Nephron progenitor cell (in vitro differentiated cells): ENCODE results near the gene VTI1A.
A peak's percentile ranks its signal among the peaks of the same experiment; 100 is the strongest.

Experiments used
- DNase-seq: peaks from one replicate; pipeline ENCODE4 v3.0.0; 2021
- H3K27ac Mint-ChIP-seq: 2 replicates; pipeline ENCODE4 v1.8.0; 2021; ENCODE audit warnings: mild to moderate bottlenecking, moderate library complexity, mixed read lengths
- H3K27me3 Mint-ChIP-seq: 2 replicates; pipeline ENCODE4 v1.8.0; 2021; ENCODE audit warnings: mild to moderate bottlenecking, low read depth, mixed read lengths; ENCODE audit not compliant: poor library complexity
- H3K36me3 Mint-ChIP-seq: 2 replicates; pipeline ENCODE4 v1.8.0; 2021; ENCODE audit warnings: low read depth, mixed read lengths
- H3K4me1 Mint-ChIP-seq: 2 replicates; pipeline ENCODE4 v1.8.0; 2021; ENCODE audit warnings: mixed read lengths
- H3K4me3 Mint-ChIP-seq: 2 replicates; pipeline ENCODE4 v1.8.0; 2021; ENCODE audit warnings: mild to moderate bottlenecking, moderate library complexity, mixed read lengths
- H3K9me3 Mint-ChIP-seq: 2 replicates; pipeline ENCODE4 v1.8.0; 2021; ENCODE audit warnings: mild to moderate bottlenecking, moderate library complexity, mixed read lengths
- CTCF ChIP-seq: fragments of 200-600 bp; sonication (generic); IDR thresholded peaks from 2 replicates; pipeline ENCODE4 v1.5.0; 2021; ENCODE audit warnings: antibody characterized with exemption

Gene VTI1A

DNA sequence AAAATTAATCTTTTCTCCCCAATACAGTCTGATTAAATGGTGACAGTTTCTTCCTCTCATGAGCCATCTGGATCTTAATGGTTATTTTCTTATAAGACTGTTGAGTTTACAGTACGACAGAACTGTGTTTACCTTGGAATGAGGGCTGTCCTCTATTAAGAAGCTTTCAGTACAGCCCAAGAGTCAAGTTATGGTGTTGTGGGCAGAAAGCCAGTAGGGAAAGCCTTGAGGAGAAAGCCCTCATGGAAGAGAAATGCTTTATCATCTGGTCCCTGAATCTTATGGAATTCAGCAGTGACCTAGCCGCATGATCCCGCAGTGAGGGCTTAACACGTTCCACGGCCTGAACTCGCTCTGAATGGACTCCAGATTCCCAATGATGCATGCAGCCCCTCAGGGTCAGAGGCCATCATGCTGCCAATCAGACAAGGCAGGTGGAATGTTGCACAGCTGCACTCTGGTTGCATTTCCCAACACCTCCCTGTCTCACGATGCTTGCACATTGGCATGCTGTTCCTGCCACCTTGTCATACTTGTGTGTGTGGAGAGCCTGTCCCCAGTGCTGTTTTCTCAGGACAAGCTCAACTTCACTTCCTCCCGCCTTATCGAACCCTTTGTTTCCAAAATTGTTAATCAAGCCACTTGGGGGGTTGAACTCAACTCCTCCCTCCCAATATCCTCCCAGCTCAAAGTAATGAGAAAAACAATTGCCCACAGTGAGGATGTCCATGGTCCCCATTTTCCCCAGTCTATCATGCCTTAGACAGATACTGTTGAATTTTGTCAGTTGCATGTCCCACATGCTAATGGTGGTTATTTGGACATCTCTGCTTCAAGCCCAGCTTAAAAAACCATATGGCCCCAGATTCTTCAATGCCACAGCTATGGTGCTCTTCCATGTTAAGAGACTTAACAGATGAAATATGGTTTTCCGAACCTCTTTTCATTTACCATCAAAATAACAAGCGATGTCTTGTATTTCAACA is 291.9 kb downstream of the VTI1A start:
- no peak for DNase-seq
- H3K27ac Mint-ChIP-seq, result no peak overlapping the region

GRCh38 chr10:112739592-112740353 is 292.8 kb downstream of the VTI1A start:
- Mint-ChIP-seq H3K36me3 (no peaks in the 10 kb centered on the region), H3K27ac (no peak overlapping the region), H3K9me3 (no peaks in the 10 kb centered on the region), H3K27me3 (peaks cover 3% of the 10 kb centered on the region), H3K4me1 (peaks cover 36% of the 10 kb centered on the region), H3K4me3 (no peak overlapping the region)
- DNase-seq, result no peak
- TF ChIP-seq CTCF, result no peak

More for the DNA sequence above, 291.9 kb downstream of the VTI1A start:
- no peak overlapping the region for H3K4me3 Mint-ChIP-seq
- H3K9me3 Mint-ChIP-seq, result no peaks in the 10 kb centered on the region
- H3K4me1 Mint-ChIP-seq, result peaks cover 34% of the 10 kb centered on the region
- peaks cover 3% of the 10 kb centered on the region for H3K27me3 Mint-ChIP-seq
- no peaks in the 10 kb centered on the region for H3K36me3 Mint-ChIP-seq
- no peak for TF ChIP-seq CTCF

DNA sequence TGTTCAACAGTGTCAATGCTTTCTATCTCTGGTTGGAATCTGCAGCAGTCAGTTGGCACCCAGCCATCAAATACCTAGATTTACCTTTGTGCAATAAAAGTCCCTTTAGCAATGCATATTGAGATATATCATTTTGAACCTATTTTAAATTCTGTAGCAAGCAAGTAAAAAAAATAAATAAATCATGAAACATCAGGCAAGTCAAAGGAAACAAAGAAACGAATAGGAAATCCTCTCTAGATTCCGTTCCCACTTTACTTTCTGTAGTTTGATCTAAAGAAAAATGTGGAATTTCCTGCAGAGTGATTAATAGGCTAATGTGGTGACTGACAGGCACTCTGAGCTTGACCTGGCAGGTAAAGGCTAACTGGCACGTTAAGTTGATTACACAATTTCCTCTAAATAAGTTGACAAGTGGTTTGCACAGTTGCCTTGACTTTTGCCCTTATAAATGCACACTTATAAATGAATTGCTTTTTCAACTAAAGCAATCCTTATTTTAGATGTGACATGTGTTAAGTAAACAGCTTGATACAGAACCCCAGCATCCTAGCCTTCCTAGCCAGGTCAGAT is 294.9 kb downstream of the VTI1A start:
- TF ChIP-seq CTCF, result no peak
- H3K4me3 Mint-ChIP-seq, result no peak overlapping the region
- no peak for DNase-seq
- no peaks in the 10 kb centered on the region for H3K36me3 Mint-ChIP-seq
- H3K4me1 Mint-ChIP-seq, result peaks cover 37% of the 10 kb centered on the region
- H3K9me3 Mint-ChIP-seq, result no peaks in the 10 kb centered on the region
- peaks cover 3% of the 10 kb centered on the region for H3K27me3 Mint-ChIP-seq
- no peak overlapping the region for H3K27ac Mint-ChIP-seq

GRCh38 chr10:112744181-112745096 is 297.4 kb downstream of the VTI1A start:
- Mint-ChIP-seq H3K27ac (peak overlapping the region; percentile 56), H3K4me3 (no peak overlapping the region)

More at GRCh38 chr10:112744181-112745096, 297.4 kb downstream of the VTI1A start:
- peaks cover 29% of the 10 kb centered on the region for H3K4me1 Mint-ChIP-seq
- no peak for TF ChIP-seq CTCF
- no peak for DNase-seq
- H3K9me3 Mint-ChIP-seq, result no peaks in the 10 kb centered on the region
- H3K36me3 Mint-ChIP-seq, result no peaks in the 10 kb centered on the region
- no peaks in the 10 kb centered on the region for H3K27me3 Mint-ChIP-seq
